DMS153 treated with DMSO at 0.1 percent for 48 hours (cell line): ENCODE measurements around the gene RTL10.

ENCODE experiments used
- DNase-seq: peaks from one replicate; lab custom pipeline; 2025; ENCODE audit not compliant: unreplicated experiment; lab: John Stamatoyannopoulos, UW

RTL10 gene

DNA sequence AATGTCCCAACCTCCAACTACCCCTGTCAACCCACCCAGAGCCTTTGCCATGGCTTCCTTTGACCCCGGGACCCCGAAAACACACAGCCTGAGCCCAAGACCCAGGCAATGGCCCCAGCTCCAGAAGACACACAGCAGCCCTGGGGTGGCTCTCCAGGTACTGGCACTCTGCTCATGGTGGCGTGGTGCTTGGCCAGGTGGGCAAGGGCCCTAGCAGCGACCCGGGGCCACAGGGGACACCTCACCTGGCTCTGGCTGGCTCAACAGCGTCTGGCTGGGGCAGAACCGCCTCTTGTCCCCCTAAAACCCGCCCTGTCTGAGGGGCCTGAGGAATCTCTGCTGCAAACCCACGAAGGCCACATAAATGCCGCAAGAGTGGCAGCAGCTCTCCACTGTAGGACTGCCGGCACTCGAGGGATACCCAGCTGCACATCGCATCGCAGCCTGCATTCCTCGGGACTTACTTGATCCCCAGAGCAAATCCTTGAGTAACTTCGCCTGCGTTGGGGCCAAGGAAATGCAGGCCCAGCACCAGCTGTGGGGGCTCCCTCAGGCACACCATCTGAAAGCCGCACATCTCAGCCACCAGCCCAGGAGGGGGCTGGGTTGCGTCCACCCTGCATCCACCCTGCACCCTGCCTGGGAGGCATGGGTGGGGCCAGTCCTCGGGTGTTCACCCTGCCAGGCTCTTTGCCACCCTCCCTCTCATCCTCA, 23.1 kb upstream of the RTL10 start:
- no peak for DNase-seq

DNA sequence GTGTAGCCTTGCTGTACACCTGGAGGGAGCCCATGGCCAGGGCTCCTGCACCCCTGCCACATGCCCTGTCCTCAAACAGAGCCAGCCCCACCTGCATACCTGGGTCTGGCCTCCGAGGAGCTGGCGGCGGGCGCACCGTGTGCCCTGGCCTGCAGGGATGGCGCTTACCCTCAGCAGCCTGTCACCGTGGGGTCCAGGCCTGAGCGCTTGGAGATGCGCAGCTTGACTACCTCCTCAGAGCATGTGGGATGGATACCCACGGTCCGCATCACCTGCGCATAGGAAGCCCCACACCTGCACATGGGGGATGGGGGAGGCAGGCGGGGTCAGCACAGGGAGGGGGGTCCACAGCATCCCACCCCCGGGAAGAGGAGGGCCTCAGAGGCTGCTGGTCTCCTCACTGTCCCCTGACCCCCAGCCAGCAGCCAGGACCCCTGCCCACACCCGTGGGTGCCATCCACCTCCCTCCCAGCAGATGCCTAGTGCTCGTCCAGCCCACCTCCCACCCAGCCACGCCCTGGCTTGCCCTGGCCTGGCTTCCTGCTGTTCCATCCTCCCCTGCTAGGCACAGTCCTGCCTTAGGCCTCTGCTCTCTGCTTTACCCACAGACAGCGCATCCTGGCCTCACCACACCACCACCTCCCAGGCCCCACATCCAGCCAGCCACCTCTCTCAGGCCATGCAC, 22.4 kb upstream of the RTL10 start:
- no peak for DNase-seq

DNA sequence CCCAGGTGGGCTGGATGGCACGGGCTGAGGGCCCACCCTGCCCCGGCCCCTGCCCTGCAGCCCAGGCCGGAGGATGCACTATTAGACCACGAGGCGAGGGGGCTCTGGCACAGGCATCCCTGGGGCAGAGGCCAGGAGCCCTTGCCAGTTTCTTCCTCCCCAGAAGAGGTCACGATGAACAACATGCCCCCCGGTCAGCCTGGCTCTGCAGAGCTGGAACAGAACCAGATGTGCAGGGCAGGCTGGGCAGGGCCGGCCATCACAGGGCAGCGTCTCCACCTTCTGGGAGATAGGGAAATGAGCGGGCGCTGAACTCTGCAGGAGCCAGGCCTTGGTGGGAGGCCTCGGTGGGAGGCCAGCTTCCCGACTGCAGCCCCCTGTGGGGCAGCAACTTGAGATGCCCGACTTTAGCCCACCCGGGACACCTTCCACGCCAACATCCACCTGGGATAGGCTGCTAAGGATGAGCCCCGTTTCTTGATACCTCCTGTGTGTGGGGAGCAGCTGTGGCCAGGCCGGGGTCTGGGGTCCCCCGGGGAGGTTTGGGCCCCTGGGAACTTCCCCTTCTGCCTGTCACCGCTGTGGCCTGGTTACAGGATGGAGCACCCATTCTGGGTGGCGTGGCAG, 21.8 kb upstream of the RTL10 start:
- DNase-seq: no peak

DNA sequence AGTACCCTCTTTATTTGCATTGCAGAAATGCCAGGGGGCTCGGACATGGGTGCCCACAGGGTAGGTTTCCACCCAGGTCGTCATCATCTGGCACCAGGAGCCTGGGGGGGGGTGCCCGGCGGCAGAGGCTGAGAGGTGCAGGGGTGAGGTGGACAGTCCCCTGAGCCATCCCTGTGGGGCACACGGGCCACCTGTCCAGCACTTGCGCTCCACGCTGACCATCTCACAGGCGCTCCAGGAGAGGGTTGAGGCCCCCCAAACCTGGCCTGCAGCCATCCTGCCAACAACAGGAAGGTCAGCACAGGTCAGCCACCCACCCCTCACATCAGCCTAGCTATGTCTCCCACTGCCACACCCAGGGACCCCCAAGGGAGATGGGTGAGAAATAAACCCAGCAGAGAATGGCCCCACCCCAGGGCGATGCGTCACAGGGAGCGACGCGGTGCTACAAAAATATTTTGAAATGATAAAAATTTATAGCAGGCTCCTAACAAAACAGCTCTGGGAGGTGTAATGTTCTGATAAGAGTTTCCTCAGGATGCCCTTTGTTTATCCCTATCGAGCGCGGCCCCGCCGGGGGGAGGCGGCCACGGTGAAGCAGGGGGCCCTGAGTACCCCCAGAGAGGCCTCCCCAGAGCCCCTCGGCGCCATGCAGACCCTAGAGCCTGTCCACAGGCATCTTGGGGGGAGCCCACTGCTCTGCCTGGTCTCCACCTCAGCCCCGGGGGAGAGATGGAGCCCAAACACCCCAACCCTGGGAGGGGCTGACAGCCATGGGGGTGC, 21.0 kb upstream of the RTL10 start:
- no peak for DNase-seq

DNA sequence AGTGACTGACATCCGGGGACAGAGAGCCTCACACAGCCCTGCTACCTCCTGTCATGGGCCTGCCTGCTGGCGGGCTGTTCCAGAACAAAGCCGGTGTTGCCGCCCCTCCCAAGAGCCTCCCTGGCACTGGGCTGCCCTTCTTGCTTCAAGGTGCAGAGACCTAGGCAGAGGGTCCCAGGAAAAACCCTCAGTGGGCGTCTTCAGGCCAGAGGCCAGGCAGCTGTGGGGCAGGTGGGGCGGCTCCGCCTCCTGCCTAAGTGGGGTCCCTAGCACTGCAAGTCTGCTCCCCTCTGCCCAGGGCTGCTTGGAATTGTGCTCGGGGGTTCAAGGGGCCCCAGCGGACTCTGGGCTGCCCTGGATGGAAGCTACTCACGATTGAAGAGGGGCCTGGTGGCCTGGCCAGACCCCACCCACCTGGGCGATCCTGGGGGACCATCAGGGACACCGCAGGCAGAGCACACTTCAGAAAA, 20.4 kb upstream of the RTL10 start:
- no peak for DNase-seq

DNA sequence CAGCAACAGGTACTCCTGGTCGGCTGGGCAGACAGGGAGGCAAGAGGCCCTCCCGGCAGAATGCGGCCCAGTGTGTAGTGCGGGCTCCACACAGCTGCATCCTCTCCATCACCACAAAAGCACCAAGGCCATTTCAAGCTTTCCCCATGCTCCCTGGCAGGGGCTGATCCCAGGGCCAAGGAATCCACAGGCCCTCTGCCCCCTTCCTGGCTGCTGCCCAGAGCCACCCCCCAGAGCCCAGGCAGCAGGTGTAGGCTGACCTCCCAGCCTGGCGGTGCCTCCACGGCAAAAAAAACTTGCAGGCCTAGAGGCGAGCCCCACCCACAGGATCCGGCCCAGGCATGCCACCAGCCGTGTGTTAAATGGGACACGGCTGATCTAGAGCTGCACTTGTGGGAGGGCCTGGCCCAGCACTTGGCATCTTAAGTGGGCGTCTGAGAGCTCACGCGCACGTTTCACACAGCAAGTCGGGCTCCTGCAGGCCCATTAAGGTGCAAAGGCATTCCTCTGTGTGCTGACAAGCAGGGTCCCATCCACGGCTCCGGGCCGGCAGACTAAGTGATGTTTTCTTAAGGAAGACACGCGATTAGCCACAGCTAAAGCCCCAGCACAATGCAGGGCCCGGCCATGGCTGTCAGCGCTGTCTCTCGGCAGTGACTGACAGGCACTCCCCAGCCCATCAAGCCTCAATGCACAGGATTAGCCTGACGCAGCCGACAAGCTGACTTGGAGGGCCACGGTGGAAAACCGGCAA, 19.8 kb upstream of the RTL10 start:
- no peak for DNase-seq

DNA sequence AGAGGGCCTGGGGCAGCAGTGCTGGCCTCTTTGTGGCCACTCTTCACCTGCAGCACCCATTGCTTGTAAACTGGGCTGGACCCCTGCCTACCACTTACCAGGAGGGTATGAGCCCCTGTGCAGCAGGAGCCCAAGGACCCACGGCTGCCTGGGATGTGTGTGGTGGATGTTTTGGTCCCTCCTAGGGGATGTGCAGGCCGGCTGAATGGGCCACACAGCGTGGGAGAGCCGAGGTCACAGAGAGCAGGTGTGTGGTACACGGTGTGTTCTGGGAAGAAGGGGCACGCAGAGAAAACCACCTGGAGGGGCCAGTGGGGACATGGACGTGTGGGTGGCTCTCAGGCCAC, 19.3 kb upstream of the RTL10 start:
- no peak for DNase-seq

DNA sequence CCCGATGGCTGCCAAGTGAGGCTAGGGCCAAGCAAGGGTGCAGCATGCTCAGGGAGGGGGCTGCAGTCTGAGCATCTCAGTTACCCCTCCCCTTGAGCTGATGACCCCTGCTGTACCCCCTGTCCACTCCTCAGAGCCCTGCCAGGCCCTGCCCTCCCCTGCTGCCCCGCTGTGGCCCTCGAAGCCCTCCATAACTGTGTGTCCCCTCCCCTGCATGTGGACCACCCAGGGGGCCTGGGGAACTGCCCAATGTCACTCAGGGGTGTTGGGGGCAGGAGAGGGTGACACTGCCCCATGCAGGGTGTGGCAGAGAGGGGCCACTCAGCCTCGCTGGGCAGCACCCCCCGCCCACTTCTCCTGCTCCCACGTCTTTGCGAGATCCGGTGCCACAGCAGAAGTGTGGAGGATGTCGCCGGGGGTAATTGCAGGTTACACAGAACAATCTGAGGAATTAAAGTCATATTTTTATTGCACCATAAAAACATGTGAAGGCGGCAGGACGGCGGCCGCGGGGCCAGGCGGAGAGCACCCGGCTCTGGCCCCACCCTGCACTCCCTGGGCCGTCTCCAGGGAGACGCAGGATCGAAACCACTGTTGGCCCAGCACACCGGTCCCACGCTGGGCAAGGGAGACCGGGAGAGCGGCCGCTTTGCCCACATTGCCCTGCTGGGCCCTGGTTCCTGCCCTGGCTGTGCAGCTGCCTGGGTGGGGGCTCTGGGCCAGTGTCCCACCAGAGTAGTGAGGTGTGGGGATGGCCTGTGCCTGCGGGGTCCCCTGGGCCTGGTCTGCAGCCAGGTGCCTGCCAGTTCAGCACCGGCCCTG, 18.7 kb upstream of the RTL10 start:
- DNase-seq: no peak

DNA sequence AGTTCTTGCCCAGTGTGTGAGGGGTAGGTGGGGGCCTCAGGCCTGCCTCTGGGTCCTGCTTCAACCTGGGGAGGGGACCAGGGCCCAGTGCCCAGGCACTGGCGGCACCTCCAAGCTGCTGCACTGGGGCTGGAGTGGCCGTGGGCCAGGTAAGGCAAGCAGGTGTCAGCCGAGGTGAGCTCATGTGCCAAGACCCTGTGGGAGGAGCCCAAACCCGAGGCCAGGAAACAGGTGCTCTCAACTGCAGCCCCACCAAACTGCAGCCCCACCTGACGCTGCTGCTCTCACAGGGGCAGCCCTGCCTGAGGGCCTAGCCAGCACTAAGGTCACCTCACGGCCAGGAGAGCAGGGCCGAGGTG, 18.1 kb upstream of the RTL10 start:
- no peak for DNase-seq

DNA sequence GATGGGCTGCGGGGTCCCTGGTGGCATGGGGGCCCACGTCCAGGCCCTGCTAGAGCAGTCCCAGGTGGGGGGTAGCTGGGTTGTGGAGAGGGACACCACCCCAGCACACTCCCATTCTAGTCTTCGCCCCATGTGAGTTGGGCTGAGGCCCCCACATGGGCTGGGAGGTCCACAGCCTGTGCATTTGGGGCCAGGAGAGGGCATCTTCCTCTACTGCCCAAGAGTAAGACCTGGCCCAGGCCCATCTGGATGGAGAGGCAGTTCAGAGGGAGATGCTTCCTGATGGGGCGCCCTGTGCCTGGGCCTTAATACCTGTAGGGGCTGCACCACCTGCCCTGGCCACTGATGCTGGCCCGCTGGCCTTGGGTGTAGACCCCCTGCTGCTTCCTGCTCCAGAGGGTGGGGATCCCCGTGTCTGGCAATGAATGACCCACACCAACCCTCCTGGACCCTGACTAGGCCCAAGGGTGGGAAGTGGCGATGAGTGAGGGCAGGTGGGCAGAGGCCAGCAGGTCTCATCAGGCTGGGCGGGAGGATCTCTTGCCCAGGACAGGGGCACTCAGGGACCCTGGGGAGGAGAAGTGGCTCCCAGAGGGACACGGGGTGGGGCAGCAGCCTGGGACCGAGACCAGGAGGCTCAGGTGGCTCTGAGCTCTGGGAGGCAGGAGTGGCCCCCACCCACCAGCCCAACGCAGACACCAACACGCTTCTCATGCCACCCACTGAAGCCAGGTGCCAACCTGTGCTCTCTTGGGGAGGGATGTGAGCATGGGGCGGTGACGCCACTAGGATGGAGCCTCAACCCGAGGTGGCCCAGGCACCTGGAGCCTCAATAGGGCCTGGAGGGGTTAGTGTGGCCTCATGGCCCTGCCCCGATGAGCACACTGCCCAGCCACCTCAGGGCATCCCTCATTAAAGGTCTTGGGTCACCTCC, 17.4 kb upstream of the RTL10 start:
- DNase-seq: no peak

DNA sequence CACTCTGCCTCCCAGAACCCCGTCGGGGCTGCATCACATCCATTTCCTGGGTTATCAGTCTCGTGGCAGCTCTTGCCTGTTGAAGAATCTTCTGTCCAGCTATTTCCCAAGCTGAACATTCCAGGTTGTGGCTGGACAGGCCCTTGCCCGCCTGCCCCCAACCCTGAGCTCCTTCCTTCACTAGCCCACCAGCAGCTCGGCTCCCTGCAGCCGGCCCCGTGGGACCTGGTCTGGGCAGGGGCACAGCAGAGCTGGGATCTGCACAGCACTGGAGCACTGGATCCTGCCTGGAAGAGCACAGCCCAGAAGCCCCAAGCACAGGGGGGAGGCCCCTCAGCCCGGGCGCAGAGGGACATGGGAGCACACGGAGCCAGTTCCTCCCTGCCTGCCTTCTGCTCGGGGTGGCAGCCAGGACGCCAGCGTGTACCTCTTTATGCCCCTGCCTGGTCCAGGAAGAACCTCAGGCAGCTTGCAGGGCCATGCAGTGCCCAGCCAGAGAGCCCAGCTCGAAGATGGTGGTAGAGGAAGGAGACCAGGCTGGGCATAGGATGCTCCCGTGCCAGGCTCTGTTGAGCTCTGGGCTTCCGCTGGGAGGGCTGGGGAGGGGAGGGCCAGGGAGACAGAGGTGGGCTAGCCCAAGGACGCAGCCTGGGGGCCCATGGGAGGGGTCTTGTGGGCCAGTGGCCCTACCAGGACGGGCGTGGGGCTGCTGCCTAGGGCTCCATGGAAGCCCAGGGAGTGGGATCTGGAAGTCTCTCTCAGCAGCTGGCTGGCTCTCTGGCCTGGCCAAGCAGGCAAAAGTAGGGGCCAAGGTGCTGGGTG, 16.6 kb upstream of the RTL10 start:
- DNase-seq: no peak

DNA sequence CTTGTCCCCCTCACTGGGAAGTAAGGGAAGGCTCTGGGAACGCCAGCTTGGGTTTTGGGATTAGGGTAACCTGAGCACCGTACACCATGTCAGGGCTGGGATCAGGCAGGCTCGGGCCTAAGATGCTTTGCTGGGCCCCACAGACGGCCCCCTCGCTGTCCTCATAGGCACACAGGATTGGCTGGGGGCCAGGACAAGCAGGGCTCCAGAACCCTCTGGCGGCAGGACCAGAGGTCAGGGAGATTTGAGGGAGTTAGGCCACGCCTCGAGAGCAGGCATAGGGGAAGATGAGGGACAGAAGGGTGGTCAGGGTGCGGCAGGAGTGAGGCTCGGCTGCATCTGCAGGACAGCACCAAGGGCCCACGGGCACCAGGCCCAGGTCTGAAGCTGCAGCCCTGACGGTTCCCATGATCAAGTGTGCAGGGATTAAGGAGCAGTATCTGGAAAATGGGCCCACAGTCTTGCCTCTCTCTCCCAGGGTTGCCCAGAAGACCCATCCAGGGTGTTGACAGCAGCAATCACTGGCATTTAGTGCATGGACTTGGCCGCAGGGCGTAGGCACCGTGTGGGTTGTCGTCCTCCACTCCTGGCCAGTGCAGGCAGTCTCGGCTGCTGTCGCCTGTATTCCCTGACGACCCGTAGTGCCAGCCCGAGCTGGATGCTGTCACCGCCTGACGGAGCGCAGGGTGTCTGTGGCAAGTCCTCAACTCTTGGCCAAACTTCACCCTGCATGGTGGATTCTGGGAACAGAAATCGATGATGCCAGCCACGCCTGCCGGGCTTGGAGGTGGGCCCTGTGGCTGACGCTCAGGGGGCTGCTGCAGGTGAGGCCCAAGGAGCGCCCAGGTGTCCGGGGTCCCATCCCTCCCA, 15.7 kb upstream of the RTL10 start:
- no peak for DNase-seq

DNA sequence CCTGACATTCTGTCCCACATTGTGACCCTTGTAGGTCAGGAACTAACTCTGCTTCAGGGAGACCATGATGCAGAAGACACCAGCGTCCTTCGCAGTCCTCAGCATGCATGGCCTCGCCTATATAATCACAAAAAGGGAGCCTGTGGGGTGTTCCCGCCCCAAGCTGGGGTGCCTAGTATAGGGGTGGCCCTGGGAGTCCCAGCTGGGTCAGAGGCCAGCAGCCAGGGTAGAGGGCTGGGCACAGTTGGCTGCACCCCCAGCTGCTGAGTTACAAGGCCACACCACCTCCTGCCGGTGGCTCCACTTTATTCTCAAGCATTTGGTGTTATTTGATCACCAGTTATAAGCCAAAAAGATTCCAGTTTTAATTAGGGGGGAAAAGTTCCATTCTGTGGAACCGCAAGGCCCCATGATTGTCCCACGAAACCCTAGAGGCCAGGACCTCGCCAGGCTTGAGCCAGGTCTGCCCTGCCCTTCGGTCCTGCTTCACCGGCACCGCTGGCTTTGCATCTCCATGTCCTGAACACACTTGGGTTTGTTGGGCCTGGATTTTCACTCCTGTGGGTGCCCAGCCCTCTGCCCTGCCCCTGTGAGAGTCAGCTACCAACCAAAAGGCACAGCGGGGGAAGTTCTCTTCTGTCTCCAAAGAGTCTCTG, 15.0 kb upstream of the RTL10 start:
- no peak for DNase-seq

DNA sequence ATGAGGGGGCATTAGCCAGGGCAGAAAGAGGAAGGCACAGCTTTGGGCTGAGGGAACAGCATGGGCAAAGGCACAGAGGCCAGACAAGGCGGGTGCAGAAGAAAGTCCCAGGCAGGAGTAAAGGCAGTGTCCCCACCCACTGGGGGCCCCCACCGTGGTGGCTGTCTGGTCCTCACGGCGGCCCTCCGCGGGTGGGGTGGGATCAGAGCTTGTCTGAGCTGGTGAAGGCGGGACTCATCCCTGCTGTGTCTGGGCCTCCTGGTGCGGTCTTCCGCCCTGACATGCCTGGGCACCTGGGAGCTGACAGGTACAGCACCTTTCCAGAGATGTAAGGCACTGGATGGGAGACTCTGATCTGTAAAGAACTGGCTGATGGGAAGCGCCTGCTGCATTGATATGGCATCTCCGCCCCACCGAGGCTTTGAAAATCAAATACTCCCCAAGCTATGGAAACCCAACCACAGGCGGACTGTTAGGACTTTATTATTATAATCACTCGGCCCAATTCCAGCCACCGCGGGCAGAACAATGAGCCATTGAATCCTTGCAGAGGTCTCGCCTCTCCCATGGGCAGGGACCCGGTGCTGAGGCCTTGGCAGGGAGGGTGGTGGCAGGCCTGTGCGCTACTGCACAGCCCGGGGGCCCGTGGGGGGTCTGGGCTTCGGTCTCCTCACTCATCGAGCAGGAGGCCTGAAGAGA, 14.2 kb upstream of the RTL10 start:
- DNase-seq: no peak

DNA sequence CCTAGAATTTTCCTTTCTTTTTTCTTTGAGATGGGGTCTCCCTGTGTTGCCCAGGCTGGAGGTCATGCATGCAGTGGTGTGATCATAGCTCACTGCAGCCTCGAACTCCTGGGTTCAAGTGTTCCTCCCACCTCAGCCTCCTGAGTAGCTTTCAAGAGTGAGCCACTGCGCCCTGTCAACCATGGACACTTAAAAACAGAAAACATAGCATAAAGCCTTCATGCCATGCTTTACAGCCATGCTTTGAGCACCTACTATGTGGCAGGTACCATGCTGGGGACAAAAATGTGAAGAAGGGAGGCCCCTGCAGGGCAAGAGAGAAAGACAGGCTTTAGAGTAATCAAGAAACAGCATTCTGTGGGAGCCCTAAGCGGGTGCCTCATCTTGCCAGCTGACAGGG, 13.7 kb upstream of the RTL10 start:
- DNase-seq: no peak

DNA sequence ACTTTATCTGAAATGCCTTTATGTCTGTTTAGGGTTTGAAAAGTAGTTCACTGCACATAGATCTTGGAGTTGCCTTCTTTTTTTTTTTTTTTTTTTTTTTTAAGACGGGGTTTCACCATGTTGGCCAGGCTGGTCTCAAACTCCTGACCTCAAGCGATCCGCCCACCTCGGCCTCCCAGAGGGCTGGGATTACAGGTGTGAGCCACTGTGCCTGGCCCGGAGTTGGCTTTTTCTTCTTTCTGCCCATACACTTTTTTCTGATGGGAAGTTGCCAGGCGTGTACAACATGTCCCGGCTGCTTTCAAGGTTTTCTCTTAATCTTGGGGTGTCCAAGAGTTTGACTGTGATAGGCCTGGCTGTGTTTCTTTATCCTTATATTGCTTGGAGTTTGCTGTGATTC, 12.9 kb upstream of the RTL10 start:
- no peak for DNase-seq
